Activated CD8-positive, alpha-beta memory T cell treated with anti-CD3 and anti-CD28 coated beads, Interleukin-2, amount 50 U/mL, for 4 hours (primary cell): ENCODE data around the gene PLEKHM1.

Source experiments
- DNase-seq: peaks from one replicate; pipeline ENCODE4 v3.0.0-alpha.2; 2020

PLEKHM1 gene

GRCh38 chr17:45440161-45440778 lies 50.3 kb downstream of the PLEKHM1 start:
- no peak for DNase-seq

- DNase-seq, result no peak
Measured at GRCh38 chr17:45438931-45439610, 51.5 kb downstream of the PLEKHM1 start.

- no peak for DNase-seq
Measured at GRCh38 chr17:45437465-45438283, 52.8 kb downstream of the PLEKHM1 start.

DNA sequence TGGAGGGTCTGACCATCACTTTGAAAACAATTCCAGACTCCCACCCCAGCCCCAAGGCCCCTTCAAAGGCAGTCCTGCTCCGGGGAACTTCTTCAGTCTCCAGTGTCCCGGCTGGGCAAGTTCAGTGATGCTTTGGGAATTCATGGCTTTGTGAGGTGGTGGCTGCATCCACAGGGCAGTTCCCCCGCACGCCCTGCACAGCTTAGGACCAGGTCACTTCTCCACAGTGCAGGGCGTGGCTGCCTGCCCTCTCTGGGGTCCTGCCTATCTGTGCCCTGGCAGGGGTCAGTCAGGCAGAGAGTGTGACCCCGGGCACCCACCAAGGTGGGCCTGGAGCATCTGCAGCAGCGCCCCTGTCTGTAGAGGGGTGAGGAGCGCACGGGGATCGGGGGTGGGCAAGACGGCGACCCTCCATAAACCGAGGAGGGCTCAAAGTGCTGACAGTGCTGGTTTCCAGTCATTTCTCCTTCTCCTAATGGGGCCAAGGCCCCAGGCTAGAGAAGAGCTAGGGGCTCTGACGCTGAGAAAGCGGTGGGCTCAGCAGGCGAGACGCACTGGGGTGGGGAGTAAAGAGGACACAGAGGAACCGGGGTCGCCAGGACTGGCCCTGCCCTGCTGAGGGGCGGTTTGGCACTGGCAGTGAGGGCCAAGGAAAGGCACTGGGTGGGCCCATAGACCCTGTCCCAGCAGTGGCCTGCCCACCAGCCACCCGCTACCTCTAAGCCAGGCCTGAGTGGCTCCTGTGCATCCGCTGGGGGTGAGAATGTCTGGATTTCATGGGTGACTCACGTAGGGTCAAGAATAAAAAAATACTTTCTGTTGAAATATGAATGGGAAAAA lies 53.7 kb downstream of the PLEKHM1 start:
- DNase-seq, result no peak

DNA sequence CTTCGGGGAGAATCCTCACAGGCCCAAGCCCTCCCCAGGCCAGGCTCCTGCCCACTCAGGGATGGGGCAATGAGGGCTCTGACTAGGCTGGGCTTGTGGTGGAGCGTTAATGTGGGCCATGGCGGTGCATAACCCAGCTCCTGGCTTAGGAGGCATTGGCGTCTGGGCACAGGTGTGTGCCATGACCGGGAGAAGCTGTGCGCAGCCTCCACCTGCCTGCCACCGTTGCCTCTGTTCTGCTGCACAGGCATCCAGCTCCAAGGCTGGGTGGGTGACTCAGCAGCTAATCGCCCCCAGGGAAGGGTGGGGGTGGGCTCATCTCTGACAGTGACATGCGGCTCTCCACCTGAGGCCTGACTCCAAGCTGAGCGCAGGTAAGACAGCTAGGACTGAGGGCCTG lies 54.4 kb downstream of the PLEKHM1 start:
- no peak for DNase-seq

DNA sequence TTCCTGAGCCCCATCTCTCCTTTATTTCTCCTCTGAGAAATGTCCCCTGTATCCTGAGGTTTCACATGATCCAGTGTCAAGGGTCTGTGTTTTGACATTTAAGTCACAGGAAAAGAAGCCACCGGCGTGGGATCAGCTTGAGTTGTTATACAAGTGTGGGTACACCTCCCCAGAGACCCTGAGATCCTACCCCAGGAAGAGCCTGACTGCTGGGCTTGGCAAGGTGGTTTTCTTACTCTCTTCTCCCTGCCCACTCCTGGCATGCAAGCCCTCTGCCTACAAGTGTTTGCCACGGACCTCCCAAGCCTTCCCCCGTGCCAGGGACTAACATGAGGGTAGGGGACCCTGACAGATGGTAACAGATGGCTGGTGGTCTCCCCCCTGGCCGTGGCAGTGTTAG lies 55.0 kb downstream of the PLEKHM1 start:
- DNase-seq, result no peak

- no peak for DNase-seq
Measured at GRCh38 chr17:45433159-45433535, 57.4 kb downstream of the PLEKHM1 start.

GRCh38 chr17:45432405-45433158 lies 57.9 kb downstream of the PLEKHM1 start, which contains the start of gene ARHGAP27:
TSS of gene ARHGAP27 (minus strand) at chr17:45432870. CDS start at chr17:45430279, 2,591 bp downstream.
- no peak for DNase-seq

GRCh38 chr17:45431531-45432404 lies 58.8 kb downstream of the PLEKHM1 start:
- DNase-seq, result peak; percentile 73

DNA sequence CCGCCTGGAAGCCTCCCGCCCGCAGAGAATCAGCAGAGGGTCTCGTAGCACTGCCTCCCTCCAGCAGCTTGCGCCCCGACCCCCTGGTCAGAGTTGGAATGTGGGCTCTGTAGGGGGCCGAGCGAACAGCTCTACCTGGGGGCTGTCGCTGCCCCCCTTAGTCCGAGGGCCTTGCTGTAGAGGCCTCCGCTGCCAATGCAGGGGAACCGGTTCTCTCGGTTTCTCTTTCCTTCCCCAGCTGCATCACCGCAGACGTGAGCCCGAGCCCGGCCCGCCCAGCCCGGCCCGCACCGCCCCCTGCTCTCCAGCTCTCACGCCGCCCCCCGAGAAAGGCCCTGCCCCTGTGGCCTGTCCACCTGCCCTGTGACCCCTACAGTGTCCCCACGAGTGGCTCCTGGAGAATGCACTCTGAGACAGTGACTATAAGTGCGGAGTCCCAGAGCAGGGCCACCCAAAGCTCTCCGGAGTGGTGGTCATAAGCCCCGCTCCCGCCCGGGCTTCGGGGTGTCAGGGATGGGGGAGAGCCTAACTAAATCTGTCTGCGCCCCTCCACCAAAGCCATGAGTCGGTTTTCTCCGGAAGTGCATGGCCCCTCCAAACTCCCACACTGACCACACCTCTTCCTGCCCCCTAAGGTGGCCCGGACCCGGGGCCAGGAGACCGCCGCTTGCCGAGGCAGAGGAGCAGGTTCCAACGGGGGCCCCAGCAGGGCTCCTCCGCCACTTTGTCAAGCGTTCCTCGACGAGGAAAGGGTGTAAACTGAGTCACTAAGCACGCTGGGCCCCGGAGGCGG lies 59.6 kb downstream of the PLEKHM1 start:
- no peak for DNase-seq

DNA sequence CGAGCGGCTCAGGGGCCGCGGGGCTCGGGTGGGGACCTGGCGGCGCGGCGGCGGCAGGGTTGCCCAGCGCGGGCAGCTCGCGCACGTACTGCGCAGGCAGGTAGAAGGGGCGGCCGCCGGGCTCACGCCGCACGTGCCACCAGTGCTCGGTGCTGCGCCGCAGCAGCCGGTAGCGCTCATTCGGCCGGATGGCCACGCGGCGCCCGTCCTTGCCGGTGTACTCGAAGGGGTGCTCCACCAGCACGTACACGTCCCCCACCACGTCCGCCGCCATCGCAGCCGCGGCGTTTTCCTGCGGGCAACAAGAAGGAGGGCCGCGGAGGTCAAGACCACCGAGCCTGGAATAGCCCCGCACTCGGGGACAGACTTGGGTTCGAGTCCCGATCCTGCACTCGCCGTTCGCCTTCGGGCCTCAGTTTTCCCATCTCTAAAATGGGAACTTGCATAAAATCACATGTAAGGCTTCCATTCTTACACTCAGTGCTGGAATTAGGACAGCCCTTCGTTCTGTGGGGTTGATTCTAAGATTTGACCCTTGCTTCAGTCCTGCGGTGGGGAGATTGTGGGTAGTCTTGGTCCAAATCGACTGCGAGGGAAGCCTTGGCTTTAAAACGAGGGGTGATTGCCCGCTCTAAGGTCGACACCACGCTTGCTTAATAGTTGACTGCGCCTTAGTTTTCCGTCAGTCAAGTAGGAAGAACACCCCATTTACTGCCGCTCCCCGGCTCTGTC lies 60.3 kb downstream of the PLEKHM1 start:
- no peak for DNase-seq

DNA sequence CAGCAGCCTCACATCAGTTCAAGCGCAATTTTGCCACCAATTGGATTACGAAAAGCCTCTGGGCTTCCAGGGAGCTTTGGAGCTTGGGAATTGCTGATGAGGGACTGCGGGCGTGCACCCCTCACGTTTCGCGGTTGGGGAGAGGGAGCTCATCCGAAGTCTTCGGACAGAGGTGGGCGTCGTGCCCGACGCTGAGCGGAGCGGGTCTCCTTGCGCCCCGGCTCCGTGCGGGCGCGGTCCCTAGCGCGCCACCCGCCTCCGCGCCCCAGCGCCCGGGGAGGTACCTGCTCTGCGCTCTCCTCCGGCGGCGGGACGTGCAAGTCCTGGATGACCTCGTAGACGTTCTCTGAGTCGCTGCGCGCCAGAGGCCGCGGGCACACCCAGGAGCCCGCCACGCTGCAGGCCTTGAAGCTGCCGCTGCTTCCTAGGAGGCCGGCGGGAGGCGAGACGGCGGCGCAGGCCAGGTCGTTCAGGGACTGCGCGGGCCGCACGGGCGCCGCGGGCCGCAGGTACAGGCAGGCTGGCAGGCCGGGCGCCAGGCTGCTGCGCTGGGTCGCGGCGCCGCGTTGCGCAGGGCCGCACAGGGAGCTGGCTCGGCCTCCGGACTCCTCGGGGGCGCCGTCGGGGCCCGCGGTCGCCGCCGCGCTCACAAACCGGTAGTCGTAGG lies 61.0 kb downstream of the PLEKHM1 start:
- DNase-seq, result no peak

DNA sequence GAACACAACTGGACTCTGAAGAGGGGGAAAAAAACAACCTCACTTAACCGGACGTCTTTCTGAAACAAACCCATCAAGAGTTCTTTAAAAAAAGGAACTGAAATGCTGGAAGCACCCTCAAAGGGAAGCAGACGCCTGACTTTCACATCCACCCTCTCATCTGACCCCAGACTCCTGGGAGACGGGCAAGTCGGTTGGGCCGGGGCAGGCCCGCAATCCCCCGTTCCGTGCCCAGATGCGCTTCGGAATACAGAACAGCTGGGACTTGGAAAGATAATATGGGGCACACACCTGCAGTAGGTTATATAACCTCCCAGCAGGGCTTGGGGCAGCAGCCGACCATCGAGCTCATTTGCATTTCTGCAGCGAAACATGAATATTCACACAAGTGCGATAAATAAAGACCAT lies 61.6 kb downstream of the PLEKHM1 start:
- DNase-seq, result no peak

DNA sequence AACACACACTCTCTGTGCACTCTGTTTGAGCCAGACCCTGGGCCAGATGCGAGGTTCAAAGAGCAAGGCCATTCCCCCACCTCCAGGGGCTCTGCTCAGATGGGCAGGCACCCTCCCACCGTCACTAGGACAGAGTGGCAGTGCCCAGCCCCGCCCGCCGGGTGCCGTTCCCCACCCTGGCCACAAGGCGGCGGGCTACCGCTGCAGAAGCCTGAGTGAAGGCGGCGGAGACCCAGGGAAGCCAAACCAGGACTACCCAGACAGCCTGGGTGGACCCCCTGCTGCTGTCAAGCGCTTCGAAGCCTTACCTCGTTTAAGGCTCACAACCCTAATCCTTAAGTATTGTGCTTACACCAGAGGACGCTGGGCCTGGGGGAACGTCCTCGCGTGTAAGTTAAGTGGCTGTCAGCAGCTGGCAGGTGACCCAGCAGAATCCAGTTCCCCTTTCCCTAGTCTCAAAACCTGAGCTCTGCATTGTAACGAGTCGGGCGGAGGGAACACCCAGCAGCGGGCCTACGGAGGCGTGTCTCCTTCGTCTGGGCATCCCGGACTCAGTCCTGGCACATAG lies 62.4 kb downstream of the PLEKHM1 start:
- DNase-seq, result peak; percentile 81

GRCh38 chr17:45427181-45427835 lies 63.2 kb downstream of the PLEKHM1 start:
- no peak for DNase-seq

- no peak for DNase-seq
Measured at GRCh38 chr17:45426561-45426960, 64.0 kb downstream of the PLEKHM1 start.

- DNase-seq, result no peak
Measured at GRCh38 chr17:45425984-45426413, 64.5 kb downstream of the PLEKHM1 start.
